ENCODE results near the gene CTU2. TPM values are rescaled to one million over a fixed set of nuclear protein-coding genes. Genes with fewer than 3 reads are reported as not detected.

The CTU2 gene
- total and polyA plus RNA-seq, 10 of the 15 experiments (the other 5 are each of a cell fraction or from before 2014, with no cell fraction given), result 0.32 to 44.5 (median 18.2) TPM

- TF ChIP-seq, protein P1, sequence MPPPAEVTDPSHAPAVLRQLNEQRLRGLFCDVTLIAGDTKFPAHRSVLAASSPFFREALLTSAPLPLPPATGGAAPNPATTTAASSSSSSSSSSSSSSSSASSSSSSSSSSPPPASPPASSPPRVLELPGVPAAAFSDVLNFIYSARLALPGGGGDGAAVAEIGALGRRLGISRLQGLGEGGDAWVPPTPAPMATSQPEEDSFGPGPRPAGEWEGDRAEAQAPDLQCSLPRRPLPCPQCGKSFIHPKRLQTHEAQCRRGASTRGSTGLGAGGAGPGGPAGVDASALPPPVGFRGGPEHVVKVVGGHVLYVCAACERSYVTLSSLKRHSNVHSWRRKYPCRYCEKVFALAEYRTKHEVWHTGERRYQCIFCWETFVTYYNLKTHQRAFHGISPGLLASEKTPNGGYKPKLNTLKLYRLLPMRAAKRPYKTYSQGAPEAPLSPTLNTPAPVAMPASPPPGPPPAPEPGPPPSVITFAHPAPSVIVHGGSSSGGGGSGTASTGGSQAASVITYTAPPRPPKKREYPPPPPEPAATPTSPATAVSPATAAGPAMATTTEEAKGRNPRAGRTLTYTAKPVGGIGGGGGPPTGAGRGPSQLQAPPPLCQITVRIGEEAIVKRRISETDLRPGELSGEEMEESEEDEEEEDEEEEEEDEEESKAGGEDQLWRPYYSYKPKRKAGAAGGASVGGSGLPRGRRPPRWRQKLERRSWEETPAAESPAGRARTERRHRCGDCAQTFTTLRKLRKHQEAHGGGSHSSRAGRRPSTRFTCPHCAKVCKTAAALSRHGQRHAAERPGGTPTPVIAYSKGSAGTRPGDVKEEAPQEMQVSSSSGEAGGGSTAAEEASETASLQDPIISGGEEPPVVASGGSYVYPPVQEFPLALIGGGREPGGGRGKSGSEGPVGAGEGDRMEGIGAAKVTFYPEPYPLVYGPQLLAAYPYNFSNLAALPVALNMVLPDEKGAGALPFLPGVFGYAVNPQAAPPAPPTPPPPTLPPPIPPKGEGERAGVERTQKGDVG (CRISPR knock-in tag; IDR thresholded peaks at IDR 0.05), result no peak
- TF ChIP-seq RB1 (IDR thresholded peaks at IDR 0.05; ENCODE audit: borderline replicate concordance) (peak; percentile 84; the same call in 1 of the 2 replicates), SMAD1 (IDR thresholded peaks at IDR 0.05; ENCODE audit: low read depth, partially characterized antibody) (no peak), NR2C1 (IDR thresholded peaks at IDR 0.05) (peak; percentile 66), SMARCA5 (IDR thresholded peaks at IDR 0.05) (peak; percentile 77; the same call in 1 of the 2 replicates), ZBED1 (IDR thresholded peaks at IDR 0.05; ENCODE audit: borderline replicate concordance) (no peak), BCL11A (IDR thresholded peaks at IDR 0.05; ENCODE audit: low read depth, low read length) (no peak), PKNOX1 (IDR thresholded peaks at IDR 0.05) (no peak; the same call in 1 of the 2 replicates), NR2C2 (IDR thresholded peaks at IDR 0.05; ENCODE audit: borderline replicate concordance, control insufficient read depth, insufficient read length, low read depth) (no peak), TAF1 (IDR thresholded peaks at IDR 0.05; ENCODE audit: borderline replicate concordance, low read depth, low read length) (peak; percentile 36; the same call in 1 of the 2 replicates), NR2F1 (conservative IDR thresholded peaks at IDR 0.05) (peak; percentile 76), LARP7 (IDR thresholded peaks at IDR 0.05) (peak; percentile 96), CEBPB (IDR thresholded peaks at IDR 0.05; ENCODE audit: borderline replicate concordance in 1 of 2, low read depth in 2 of 2, low read length in 2 of 2) (no peak)
- TF ChIP-seq, protein P2, sequence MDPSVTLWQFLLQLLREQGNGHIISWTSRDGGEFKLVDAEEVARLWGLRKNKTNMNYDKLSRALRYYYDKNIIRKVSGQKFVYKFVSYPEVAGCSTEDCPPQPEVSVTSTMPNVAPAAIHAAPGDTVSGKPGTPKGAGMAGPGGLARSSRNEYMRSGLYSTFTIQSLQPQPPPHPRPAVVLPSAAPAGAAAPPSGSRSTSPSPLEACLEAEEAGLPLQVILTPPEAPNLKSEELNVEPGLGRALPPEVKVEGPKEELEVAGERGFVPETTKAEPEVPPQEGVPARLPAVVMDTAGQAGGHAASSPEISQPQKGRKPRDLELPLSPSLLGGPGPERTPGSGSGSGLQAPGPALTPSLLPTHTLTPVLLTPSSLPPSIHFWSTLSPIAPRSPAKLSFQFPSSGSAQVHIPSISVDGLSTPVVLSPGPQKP (IDR thresholded peaks at IDR 0.05; ENCODE audit: low read depth, low read length), result peak; percentile 54; the same call in 1 of the 2 replicates
- TF ChIP-seq, protein P3, sequence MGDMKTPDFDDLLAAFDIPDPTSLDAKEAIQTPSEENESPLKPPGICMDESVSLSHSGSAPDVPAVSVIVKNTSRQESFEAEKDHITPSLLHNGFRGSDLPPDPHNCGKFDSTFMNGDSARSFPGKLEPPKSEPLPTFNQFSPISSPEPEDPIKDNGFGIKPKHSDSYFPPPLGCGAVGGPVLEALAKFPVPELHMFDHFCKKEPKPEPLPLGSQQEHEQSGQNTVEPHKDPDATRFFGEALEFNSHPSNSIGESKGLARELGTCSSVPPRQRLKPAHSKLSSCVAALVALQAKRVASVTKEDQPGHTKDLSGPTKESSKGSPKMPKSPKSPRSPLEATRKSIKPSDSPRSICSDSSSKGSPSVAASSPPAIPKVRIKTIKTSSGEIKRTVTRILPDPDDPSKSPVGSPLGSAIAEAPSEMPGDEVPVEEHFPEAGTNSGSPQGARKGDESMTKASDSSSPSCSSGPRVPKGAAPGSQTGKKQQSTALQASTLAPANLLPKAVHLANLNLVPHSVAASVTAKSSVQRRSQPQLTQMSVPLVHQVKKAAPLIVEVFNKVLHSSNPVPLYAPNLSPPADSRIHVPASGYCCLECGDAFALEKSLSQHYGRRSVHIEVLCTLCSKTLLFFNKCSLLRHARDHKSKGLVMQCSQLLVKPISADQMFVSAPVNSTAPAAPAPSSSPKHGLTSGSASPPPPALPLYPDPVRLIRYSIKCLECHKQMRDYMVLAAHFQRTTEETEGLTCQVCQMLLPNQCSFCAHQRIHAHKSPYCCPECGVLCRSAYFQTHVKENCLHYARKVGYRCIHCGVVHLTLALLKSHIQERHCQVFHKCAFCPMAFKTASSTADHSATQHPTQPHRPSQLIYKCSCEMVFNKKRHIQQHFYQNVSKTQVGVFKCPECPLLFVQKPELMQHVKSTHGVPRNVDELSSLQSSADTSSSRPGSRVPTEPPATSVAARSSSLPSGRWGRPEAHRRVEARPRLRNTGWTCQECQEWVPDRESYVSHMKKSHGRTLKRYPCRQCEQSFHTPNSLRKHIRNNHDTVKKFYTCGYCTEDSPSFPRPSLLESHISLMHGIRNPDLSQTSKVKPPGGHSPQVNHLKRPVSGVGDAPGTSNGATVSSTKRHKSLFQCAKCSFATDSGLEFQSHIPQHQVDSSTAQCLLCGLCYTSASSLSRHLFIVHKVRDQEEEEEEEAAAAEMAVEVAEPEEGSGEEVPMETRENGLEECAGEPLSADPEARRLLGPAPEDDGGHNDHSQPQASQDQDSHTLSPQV (IDR thresholded peaks at IDR 0.05), result peak; percentile 90; the same call in 1 of the 2 replicates
- TF ChIP-seq, protein P4, sequence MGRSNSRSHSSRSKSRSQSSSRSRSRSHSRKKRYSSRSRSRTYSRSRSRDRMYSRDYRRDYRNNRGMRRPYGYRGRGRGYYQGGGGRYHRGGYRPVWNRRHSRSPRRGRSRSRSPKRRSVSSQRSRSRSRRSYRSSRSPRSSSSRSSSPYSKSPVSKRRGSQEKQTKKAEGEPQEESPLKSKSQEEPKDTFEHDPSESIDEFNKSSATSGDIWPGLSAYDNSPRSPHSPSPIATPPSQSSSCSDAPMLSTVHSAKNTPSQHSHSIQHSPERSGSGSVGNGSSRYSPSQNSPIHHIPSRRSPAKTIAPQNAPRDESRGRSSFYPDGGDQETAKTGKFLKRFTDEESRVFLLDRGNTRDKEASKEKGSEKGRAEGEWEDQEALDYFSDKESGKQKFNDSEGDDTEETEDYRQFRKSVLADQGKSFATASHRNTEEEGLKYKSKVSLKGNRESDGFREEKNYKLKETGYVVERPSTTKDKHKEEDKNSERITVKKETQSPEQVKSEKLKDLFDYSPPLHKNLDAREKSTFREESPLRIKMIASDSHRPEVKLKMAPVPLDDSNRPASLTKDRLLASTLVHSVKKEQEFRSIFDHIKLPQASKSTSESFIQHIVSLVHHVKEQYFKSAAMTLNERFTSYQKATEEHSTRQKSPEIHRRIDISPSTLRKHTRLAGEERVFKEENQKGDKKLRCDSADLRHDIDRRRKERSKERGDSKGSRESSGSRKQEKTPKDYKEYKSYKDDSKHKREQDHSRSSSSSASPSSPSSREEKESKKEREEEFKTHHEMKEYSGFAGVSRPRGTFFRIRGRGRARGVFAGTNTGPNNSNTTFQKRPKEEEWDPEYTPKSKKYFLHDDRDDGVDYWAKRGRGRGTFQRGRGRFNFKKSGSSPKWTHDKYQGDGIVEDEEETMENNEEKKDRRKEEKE (IDR thresholded peaks at IDR 0.05), result no peak
Observed at GRCh38 chr16:88706229-88706964, at the start of gene CTU2, which contains the start of gene RNF166 (continued).

All from GM12878 (cell line).